Stimulated activated memory B cell treated with anti-CD40 and anti-IgM and Interleukin-4, amounts not matched to agents 10 μg/mL and 1 μg/mL and 100 μg/mL, for 72 hours (primary cell): ENCODE measurements around the gene PPM1D.
"Not testable (repeated sequence)": the region's sequence is repeated elsewhere in the genome, so short reads cannot be mapped to it uniquely, and the experiment has no call there.

Source experiments
- ATAC-seq: fragments of 150-1000 bp; cut with Tn5 transposase; 2 replicates; pipeline ENCODE4 v1.10.0; 2021
- H3K27ac Mint-ChIP-seq: one replicate; pipeline ENCODE4 v1.8.0; 2022; ENCODE audit warnings: mild to moderate bottlenecking, mixed read lengths
- H3K27me3 Mint-ChIP-seq: one replicate; pipeline ENCODE4 v1.8.0; 2022; ENCODE audit warnings: mixed read lengths
- H3K36me3 Mint-ChIP-seq: one replicate; pipeline ENCODE4 v1.8.0; 2022; ENCODE audit warnings: mixed read lengths
- H3K4me1 Mint-ChIP-seq: one replicate; pipeline ENCODE4 v1.8.0; 2022; ENCODE audit warnings: mixed read lengths
- H3K4me3 Mint-ChIP-seq: one replicate; pipeline ENCODE4 v1.8.0; 2022; ENCODE audit warnings: mild to moderate bottlenecking, moderate library complexity, mixed read lengths
- H3K9me3 Mint-ChIP-seq: one replicate; pipeline ENCODE4 v1.8.0; 2022; ENCODE audit warnings: mixed read lengths

The PPM1D gene

DNA sequence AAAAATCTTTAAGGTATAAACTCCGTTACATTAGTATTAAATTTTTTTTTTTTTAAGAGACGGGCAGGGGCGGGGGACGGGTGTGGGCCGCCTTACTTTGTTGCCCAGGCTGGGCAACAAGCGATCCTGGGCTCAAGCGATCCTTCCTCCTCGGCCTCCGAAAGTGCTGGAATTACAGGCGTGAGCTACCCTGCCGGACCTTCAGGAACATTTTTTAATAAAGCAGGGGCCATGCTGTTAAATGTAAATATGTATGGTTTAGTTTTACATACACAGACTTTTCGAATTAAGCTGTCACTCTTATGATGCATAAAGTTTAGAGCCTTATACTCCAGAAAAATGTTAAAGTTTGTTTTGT, 2.4 kb downstream of the PPM1D start:
- ATAC-seq, result no peak
- Mint-ChIP-seq H3K4me1 (peaks cover 49% of the 10 kb centered on the region), H3K9me3 (no peaks in the 10 kb centered on the region), H3K27me3 (no peaks in the 10 kb centered on the region), H3K27ac (no peak overlapping the region), H3K4me3 (peak overlapping the region; percentile 40), H3K36me3 (no peaks in the 10 kb centered on the region)

DNA sequence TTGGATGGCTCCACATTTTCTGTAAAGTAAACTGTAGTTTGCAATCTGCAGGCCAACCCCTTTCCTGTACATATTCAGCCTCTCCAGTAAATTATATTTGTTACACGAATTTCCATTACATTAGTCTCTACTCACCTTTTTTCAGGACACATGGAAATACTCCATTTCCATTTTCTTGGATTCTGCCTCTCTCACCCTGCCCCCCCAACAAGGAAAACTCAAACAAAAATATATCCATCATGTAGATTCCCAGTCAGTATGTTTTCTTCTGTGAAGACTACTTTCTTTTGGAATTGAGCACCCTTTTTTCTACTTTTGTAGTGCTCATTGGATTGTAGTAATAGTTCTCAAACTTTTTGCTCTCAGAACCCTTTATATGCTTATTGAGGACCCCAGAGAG, 2.9 kb downstream of the PPM1D start:
- Mint-ChIP-seq H3K27me3 (no peaks in the 10 kb centered on the region), H3K4me1 (peaks cover 53% of the 10 kb centered on the region), H3K4me3 (peak overlapping the region; percentile 45), H3K9me3 (no peaks in the 10 kb centered on the region), H3K36me3 (no peaks in the 10 kb centered on the region), H3K27ac (no peak overlapping the region)
- ATAC-seq, result no peak

DNA sequence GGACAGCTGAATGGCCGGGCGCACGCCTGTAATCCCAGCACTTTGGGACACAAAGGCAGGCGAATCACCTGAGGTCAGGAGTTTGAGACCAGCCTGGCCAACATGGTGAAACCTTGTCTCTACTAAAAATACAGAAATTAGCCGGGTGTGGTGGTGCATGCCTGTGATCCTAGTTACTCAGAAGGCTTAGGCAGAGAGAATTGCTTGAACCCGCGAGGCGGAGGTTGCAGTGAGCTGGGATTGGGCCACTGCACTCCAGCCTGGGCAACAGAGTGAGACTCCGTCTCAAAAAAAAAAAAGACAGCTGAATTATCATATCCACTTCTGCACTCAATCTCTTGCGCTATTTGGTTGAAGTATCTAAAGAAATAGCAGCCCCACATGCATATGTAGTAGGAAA, 3.5 kb downstream of the PPM1D start:
- H3K4me3 Mint-ChIP-seq, H3K36me3 Mint-ChIP-seq, H3K27ac Mint-ChIP-seq, H3K9me3 Mint-ChIP-seq, ATAC-seq, H3K27me3 Mint-ChIP-seq: not testable (repeated sequence)
- H3K4me1 Mint-ChIP-seq, result peaks cover 47% of the 10 kb centered on the region

DNA sequence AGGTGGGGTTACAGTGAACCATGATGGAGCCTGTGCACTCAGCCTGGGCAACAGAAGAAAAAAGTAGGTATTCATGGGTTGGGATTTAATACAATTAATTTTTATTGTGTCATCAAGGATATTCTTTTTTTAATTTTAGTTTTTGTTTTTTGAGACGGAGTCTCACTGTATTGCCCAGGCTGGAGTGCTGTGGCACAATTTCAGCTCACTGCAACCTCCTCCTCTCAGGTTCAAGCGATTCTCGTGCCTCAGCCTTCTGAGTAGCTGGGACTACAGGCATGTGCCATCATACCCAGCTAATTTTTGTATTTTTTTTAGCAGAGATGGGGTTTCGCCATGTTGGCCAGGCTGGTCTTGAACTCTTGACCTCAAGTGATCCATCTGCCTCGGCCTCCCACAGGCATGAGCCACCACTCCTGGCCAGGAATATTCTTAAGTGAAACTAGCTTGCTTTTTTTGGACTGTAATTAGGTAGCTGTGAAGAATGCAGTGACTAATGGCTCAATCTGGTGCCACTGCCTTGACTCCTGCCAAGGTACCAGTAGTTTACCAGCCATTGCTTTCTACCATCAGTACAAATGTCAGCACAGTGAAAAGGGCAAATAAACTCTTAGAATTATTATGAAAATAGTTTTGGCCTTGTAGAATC, 4.8 kb downstream of the PPM1D start:
- no peaks in the 10 kb centered on the region for H3K27me3 Mint-ChIP-seq
- H3K27ac Mint-ChIP-seq, result no peak overlapping the region
- H3K4me3 Mint-ChIP-seq, result no peak overlapping the region
- H3K9me3 Mint-ChIP-seq, result no peaks in the 10 kb centered on the region
- peaks cover 45% of the 10 kb centered on the region for H3K4me1 Mint-ChIP-seq
- no peaks in the 10 kb centered on the region for H3K36me3 Mint-ChIP-seq
- no peak for ATAC-seq

DNA sequence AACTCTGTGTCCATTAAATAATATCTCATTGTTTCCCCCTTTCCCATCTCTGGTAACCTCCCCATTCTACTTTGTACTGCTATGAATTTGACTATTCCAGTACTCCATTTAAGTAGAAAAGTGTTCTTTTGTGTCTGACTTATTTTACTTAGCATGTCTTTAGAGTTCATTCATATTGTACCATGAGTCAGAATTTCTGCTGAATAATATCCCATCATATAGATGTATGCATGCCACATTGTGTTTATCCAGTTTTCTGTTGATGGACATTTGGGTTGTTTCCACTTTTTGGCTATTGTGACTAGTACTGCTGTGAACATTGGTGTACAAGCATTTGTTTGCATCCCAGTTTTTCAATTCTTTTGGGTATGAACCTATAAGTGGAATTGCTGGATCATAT, 6.0 kb downstream of the PPM1D start:
- Mint-ChIP-seq H3K4me1 (peaks cover 45% of the 10 kb centered on the region), H3K36me3 (no peaks in the 10 kb centered on the region), H3K9me3 (no peaks in the 10 kb centered on the region), H3K27me3 (no peaks in the 10 kb centered on the region), H3K4me3 (no peak overlapping the region), H3K27ac (no peak overlapping the region)
- ATAC-seq, result no peak

DNA sequence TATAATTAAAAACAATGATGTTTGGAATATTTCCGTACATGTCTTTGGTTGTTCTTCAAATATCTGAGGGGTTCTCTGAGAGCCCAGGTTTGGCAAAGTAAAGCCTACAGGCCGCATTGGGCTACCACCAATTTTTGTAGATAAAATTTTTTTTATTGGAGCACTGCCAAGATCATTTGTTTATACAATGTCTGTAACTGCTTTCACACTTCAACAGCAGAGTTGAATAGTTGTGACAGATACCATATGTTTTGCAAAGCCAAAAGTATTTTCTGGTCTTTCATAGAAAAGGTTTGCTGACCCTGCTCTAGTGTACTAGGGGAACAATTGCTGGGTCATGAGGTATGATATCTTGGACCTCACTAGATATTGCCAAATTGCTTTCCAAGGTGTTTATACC, 10.5 kb downstream of the PPM1D start:
- ATAC-seq, result no peak
- H3K27ac Mint-ChIP-seq, result no peak overlapping the region
- H3K4me1 Mint-ChIP-seq, result peaks cover 13% of the 10 kb centered on the region
- H3K4me3 Mint-ChIP-seq, result no peak overlapping the region
- H3K36me3 Mint-ChIP-seq, result peaks cover 6% of the 10 kb centered on the region
- no peaks in the 10 kb centered on the region for H3K9me3 Mint-ChIP-seq
- H3K27me3 Mint-ChIP-seq, result no peaks in the 10 kb centered on the region

DNA sequence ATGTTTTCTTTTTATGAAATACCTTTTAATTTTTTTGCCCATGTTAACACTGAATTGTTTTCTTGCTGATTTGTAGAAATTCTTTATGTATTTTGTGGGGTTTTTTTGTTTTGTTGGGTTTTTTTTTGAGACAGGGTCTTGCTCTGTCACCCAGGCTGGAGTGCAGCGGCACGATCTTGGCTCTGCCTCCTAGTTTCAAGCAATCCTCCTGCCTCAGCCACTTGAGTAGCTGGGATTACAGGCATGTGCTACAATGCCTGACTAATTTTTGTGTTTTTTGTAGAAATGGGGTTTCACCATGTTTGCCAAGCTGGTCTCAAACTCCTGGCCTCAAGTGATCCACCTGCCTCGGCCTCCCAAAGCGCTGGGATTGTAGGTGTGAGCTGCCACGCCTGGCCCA, 11.3 kb downstream of the PPM1D start:
- not testable (repeated sequence) for H3K9me3 Mint-ChIP-seq, H3K27me3 Mint-ChIP-seq, H3K36me3 Mint-ChIP-seq, H3K27ac Mint-ChIP-seq, ATAC-seq, H3K4me1 Mint-ChIP-seq, H3K4me3 Mint-ChIP-seq

DNA sequence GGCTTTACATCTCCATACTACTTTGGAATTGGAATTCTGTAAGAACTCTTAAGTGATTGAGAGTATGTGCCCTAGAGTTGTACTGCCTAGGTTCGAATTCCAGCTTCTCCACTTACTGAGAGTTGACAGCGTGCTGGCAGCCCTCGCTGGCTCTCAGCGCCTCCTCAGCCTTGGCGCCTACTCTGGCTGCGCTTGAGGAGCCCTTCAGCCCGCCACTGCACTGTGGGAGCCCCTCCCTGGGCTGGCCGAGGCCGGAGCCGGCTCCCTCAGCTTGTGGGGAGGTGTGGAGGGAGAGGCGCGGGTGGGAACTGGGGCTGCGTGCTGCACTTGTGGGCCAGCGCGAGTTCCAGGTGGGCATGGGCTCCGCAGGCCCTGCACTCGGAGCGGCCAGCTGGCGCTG, 13.3 kb downstream of the PPM1D start:
- Mint-ChIP-seq H3K4me3 (no peak overlapping the region), H3K36me3 (peaks cover 11% of the 10 kb centered on the region), H3K27ac (no peak overlapping the region), H3K4me1 (peaks cover 8% of the 10 kb centered on the region), H3K9me3 (no peaks in the 10 kb centered on the region), H3K27me3 (no peaks in the 10 kb centered on the region)
- no peak for ATAC-seq

DNA sequence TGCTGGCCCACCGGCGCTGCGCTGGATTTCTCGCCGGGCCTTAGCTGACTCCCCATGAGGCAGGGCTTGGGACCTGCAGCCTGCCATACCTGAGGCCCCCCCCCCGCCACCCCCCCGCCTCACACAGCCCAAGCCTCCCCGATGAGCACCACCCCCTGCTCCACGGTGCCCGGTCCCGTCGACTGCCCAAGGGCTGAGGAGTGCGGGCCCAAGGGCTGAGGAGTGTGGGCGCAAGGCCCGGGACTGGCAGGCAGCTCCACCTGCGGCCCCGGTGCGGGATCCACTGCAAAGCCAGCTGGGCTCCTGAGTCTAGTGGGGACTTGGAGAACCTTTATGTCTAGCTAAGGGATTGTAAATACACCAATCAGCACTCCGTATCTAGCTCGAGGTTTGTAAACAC, 13.8 kb downstream of the PPM1D start:
- not testable (repeated sequence) for ATAC-seq, H3K27me3 Mint-ChIP-seq, H3K9me3 Mint-ChIP-seq, H3K27ac Mint-ChIP-seq, H3K4me3 Mint-ChIP-seq
- Mint-ChIP-seq H3K36me3 (peaks cover 11% of the 10 kb centered on the region), H3K4me1 (peaks cover 13% of the 10 kb centered on the region)

DNA sequence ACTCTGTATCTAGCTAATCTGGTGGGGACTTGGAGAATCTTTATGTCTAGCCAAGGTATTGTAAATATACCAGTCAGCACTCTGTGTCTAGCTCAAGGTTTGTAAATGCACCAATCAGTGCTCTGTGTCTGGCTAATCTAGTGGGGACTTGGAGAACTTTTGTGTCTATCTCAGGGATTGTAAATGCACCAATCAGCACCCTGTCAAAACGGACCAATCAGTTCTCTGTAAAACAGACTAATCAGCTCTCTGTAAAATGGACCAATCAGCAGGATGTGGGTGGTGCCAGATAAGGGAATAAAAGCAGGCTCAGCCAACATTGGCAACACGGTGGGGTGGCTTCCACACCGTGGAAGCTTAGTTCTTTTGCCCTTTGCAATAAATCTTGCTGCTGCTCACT, 14.3 kb downstream of the PPM1D start:
- Mint-ChIP-seq H3K4me1 (peaks cover 17% of the 10 kb centered on the region), H3K36me3 (peaks cover 11% of the 10 kb centered on the region)
- not testable (repeated sequence) for ATAC-seq, H3K9me3 Mint-ChIP-seq, H3K27ac Mint-ChIP-seq, H3K27me3 Mint-ChIP-seq, H3K4me3 Mint-ChIP-seq

DNA sequence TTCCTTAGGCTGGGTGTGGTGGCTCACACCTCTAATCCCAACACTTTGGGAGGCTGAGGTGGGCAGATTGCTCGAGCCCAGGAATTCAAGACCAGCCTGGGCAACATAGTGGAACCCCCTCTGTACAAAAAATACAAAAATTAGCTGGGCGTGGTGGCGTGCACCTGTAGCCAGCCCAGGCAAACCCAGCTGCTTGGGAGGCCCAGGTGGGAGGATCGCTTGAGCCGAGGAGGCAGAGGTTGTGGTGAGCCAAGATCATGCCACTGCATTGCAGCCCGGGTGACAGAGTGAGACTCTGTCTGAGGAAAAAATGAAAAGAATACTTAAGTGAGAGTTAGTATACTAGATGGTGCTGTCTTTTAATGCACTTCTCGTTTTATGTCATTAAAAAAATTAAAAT, 15.1 kb downstream of the PPM1D start:
- H3K27ac Mint-ChIP-seq, result no peak overlapping the region
- peaks cover 23% of the 10 kb centered on the region for H3K4me1 Mint-ChIP-seq
- no peaks in the 10 kb centered on the region for H3K9me3 Mint-ChIP-seq
- no peak overlapping the region for H3K4me3 Mint-ChIP-seq
- no peaks in the 10 kb centered on the region for H3K27me3 Mint-ChIP-seq
- H3K36me3 Mint-ChIP-seq, result peaks cover 11% of the 10 kb centered on the region
- no peak for ATAC-seq

DNA sequence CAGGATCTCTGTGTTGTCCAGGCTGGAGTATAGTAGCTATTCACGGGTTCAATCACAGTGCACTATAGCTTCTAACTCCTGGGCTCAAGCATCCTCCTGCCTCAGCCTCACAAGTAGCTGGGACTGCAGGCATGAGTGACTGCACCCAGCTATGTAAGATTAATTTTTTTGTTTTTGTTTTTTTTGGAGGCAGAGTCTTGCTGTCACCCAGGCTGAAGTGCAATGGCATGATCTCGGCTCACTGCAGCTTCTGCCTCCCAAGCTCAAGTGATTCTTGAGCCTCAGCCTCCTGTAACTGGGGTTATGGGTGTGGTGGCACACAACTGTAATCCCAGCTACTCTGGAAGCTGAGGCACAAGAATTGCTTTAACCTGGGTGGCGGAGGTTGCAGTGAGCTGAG, 15.8 kb downstream of the PPM1D start:
- ATAC-seq, result no peak
- H3K9me3 Mint-ChIP-seq, result no peaks in the 10 kb centered on the region
- H3K4me1 Mint-ChIP-seq, result peaks cover 23% of the 10 kb centered on the region
- no peaks in the 10 kb centered on the region for H3K27me3 Mint-ChIP-seq
- H3K27ac Mint-ChIP-seq, result no peak overlapping the region
- no peak overlapping the region for H3K4me3 Mint-ChIP-seq
- H3K36me3 Mint-ChIP-seq, result peaks cover 11% of the 10 kb centered on the region

DNA sequence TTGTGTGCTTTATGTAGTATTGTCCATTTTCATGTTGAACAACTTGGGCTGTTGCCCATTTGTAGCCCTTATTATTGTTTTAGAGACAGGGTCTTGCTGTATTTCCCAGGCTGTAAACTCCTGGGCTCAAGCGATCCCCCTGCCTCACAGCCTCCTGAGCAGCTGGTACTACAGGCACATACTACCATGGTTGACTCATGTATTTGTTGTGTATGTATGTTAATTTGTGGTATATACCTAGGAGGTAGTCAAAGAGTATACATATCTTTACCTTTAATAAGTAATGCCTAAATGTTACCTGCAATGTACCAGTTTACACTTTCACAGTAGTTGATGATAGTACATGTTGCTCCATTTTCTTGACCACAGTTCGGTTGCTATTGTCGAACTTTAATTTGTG, 18.1 kb downstream of the PPM1D start:
- Mint-ChIP-seq H3K4me1 (peaks cover 30% of the 10 kb centered on the region), H3K27ac (no peak overlapping the region), H3K27me3 (no peaks in the 10 kb centered on the region), H3K4me3 (no peak overlapping the region), H3K36me3 (peaks cover 16% of the 10 kb centered on the region), H3K9me3 (no peaks in the 10 kb centered on the region)
- no peak for ATAC-seq

DNA sequence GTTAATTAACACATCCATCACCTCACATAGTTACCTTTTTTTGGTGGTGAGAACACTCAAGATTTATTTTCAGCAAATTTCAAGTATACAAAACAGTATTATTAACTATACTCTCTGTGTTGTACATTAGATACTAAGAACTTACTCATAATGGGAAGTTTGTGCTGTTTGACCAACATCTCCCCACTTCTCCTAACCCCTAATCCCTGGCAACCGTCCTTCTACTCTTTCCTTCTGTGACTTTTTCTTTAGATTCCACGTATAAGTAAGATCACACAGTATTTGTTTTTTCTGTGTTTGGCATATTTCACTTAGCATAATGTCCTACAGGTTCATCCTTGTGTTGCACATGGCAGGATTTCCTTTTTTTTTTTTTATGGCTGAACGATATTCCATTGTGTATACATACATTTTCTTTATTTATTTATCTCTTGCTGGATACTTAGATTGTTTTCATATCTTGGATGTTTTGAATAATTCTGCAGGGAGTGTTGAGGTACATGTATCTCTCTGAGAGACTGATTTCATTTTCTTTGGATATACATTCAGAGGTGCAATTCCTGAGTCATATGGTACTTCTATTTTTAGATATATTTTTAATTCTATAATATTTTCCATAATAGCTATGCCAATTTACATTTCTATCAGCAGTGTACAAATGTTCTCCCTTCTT, 19.0 kb downstream of the PPM1D start:
- no peaks in the 10 kb centered on the region for H3K9me3 Mint-ChIP-seq
- ATAC-seq, result no peak
- no peak overlapping the region for H3K4me3 Mint-ChIP-seq
- peaks cover 35% of the 10 kb centered on the region for H3K4me1 Mint-ChIP-seq
- H3K27me3 Mint-ChIP-seq, result no peaks in the 10 kb centered on the region
- H3K36me3 Mint-ChIP-seq, result peaks cover 22% of the 10 kb centered on the region
- H3K27ac Mint-ChIP-seq, result no peak overlapping the region

DNA sequence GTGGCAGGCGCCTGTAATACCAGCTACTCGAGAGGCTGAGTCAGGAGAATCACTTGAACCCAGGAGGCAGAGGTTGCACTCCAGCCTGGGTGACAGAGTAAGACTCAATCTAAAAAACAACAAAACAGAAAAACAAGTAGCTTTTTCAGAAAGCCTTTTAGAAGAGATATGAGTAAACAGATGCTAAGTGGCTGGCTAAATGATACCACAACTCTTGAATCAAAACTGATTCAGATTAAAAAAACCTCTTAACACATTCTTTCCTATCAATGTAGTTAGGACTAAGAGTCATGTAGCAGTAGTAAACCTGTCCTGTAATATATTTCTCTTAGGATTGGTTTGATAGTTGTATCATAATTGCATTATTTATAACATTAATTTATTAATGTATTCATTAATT, 23.0 kb downstream of the PPM1D start:
- H3K27ac Mint-ChIP-seq, result no peak overlapping the region
- ATAC-seq, result no peak
- H3K4me3 Mint-ChIP-seq, result no peak overlapping the region
- H3K9me3 Mint-ChIP-seq, result no peaks in the 10 kb centered on the region
- H3K4me1 Mint-ChIP-seq, result peaks cover 31% of the 10 kb centered on the region
- peaks cover 19% of the 10 kb centered on the region for H3K36me3 Mint-ChIP-seq
- H3K27me3 Mint-ChIP-seq, result no peaks in the 10 kb centered on the region

DNA sequence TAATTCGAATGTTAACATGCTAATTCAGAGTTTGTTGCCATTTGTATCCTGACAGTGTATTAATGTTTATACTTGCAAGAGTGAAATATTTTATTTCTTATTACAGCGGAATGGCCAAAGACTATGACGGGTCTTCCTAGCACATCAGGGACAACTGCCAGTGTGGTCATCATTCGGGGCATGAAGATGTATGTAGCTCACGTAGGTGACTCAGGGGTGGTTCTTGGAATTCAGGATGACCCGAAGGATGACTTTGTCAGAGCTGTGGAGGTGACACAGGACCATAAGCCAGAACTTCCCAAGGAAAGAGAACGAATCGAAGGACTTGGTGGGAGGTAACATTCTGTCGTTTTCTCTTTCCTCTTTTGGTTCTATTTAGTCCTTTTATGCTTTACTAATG, 23.4 kb downstream of the PPM1D start:
- Mint-ChIP-seq H3K36me3 (peaks cover 21% of the 10 kb centered on the region), H3K4me1 (peaks cover 26% of the 10 kb centered on the region), H3K27me3 (no peaks in the 10 kb centered on the region), H3K4me3 (no peak overlapping the region), H3K9me3 (no peaks in the 10 kb centered on the region), H3K27ac (no peak overlapping the region)
- no peak for ATAC-seq
